SK-N-SH treated with all-trans-retinoic acid at 6 μM for 48 hours (cell line): ENCODE measurements around the gene RNH1.

Experiments
- ATAC-seq: fragments of 200-7000 bp; cut with Tn5 transposase; 3 replicates; pipeline ENCODE4 v1.9.1; 2020; ENCODE audit warnings: mild to moderate bottlenecking, moderate library complexity
- ARNTL ChIP-seq: fragments of 450-650 bp; formaldehyde crosslinking; IDR thresholded peaks from 2 replicates; pipeline ENCODE4 v1.5.0; 2020; ENCODE audit warnings: low read depth, mild to moderate bottlenecking, moderate library complexity, borderline replicate concordance
- CSDC2 ChIP-seq: fragments of 250-450 bp; sonication (Bioruptor Pico); IDR thresholded peaks from 2 replicates; pipeline ENCODE4 v1.5.0; 2020; ENCODE audit warnings: mild to moderate bottlenecking, moderate library complexity
- ESRRG ChIP-seq: fragments of 250-450 bp; sonication (Bioruptor Pico); IDR thresholded peaks from 2 replicates; pipeline ENCODE4 v1.6.1; 2021; ENCODE audit warnings: mild to moderate bottlenecking
- ISL1 ChIP-seq: fragments of 250-450 bp; sonication (Bioruptor Pico); IDR thresholded peaks from 2 replicates; pipeline ENCODE4 v2.1.2; 2022; ENCODE audit warnings: mild to moderate bottlenecking, moderate library complexity
- PPARA ChIP-seq: fragments of 250-450 bp; sonication (Bioruptor Pico); IDR thresholded peaks from 2 replicates; pipeline ENCODE4 v1.5.0; 2020; ENCODE audit warnings: mild to moderate bottlenecking, borderline replicate concordance
- SNAI2 ChIP-seq: fragments of 250-450 bp; sonication (Bioruptor Pico); IDR thresholded peaks from 2 replicates; pipeline ENCODE4 v1.5.0; 2020; ENCODE audit warnings: mild to moderate bottlenecking, moderate library complexity
- TOX ChIP-seq: fragments of 250-450 bp; sonication (Bioruptor Pico); IDR thresholded peaks from 2 replicates; pipeline ENCODE4 v1.8.0; 2021; ENCODE audit warnings: mild to moderate bottlenecking, moderate library complexity, borderline replicate concordance
- ZFP30 ChIP-seq: fragments of 450-650 bp; formaldehyde crosslinking; IDR thresholded peaks from 2 replicates; pipeline ENCODE4 v1.5.0; 2022; ENCODE audit warnings: mild to moderate bottlenecking, moderate library complexity
- ZNF565 ChIP-seq: fragments of 450-650 bp; formaldehyde crosslinking; conservative IDR thresholded peaks from 2 replicates; pipeline ENCODE4 v1.5.0; 2020; ENCODE audit warnings: low read depth, mild to moderate bottlenecking, moderate library complexity
- ZNF70 ChIP-seq: fragments of 450-650 bp; formaldehyde crosslinking; IDR thresholded peaks from 2 replicates; pipeline ENCODE4 v1.5.0; 2020; ENCODE audit warnings: mild to moderate bottlenecking, moderate library complexity
- ZNF8 ChIP-seq: fragments of 450-650 bp; formaldehyde crosslinking; IDR thresholded peaks from 2 replicates; pipeline ENCODE4 v1.5.0; 2020; ENCODE audit warnings: mild to moderate bottlenecking, moderate library complexity
- TF ChIP-seq, protein P1 (sequence below): fragments of 250-450 bp; sonication (Bioruptor Pico); IDR thresholded peaks from 2 replicates; pipeline ENCODE4 v1.8.0; 2020; ENCODE audit warnings: mild to moderate bottlenecking, moderate library complexity, borderline replicate concordance
- TF ChIP-seq, protein P2 (sequence below): fragments of 250-450 bp; sonication (Bioruptor Pico); IDR thresholded peaks from 2 replicates; pipeline ENCODE4 v1.8.0; 2021; ENCODE audit warnings: low read depth, mild to moderate bottlenecking, moderate library complexity, borderline replicate concordance
- TF ChIP-seq, protein P3 (sequence below): fragments of 250-450 bp; sonication (Bioruptor Pico); IDR thresholded peaks from 2 replicates; pipeline ENCODE4 v1.5.0; 2020; ENCODE audit warnings: mild to moderate bottlenecking, moderate library complexity
- TF ChIP-seq, protein P4 (sequence below): fragments of 250-450 bp; sonication (Bioruptor Pico); IDR thresholded peaks from 2 replicates; pipeline ENCODE4 v1.5.1; 2020; ENCODE audit warnings: low read depth, mild to moderate bottlenecking, moderate library complexity

Gene RNH1

DNA sequence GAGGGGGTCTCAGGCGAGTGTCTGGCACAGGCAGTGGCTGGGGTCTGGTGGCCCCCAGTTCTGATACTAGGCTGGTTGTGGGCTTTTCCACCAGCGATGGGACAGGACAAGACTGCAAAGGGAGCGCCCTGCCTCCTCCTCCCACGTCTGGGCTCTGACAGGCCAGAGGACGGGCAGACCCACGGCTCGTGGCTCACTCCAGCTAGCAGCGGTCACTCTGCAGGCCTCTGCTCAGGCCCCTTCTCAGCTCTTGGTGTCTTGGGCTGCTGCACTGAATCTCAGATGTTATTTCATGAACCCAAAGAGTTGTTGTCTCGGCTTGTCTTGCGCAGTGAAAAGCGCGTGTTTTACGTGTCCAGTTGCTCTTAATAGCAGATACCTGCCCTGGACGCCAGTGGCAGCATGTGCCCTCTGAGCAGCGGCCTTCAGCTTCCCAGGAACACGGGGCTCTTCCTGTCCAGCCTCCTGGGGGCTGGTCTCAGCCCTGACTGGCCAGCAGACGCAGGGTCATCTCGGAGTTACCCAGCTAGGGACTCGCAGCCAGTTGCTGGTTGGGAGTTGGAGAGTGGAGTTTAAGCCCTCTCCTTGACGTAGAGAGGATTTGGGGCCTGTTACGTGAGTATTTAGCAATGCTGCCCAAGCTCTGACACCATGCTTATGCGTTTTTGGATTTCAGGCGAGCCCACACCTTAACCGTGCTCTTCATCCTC, 47.4 kb downstream of the RNH1 start:
- TF ChIP-seq ARNTL (CRISPR knock-in tag) (no peak), ZFP30 (CRISPR knock-in tag) (no peak)
- no peak for ATAC-seq

DNA sequence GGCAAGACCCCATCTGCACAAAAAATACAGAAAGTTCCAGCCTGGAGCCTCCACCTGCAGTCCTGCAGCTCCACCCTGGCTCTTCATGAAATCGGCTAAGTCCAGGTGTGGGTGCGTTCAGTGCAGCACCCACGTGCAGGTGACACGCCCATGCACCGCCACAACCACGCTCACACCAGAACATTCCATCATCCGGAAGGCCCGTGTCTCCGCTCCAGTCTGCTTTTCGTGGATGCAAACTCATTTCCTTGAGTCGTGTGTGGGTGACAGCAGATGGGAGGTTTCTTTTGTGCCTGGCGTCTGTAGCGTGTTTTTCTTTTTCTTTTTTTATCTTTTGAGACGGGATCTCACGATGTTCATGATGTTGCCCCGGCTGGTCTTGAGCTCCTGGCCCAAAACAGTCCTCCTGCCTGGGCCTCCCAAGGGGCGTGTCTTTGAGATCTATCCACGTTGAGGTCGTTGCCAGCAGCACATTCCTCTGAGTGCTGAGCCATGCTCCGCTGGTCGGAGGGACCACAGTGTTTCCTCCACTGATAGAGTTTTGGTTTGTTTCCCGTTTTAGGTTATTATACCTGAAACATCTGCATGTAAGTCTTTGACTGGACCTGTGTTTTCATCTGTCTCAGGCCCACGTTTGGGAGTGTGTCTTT, 49.8 kb downstream of the RNH1 start:
- TF ChIP-seq ZNF70 (no peak), CSDC2 (CRISPR knock-in tag) (no peak), ARNTL (CRISPR knock-in tag) (no peak), ZFP30 (CRISPR knock-in tag) (no peak), PPARA (CRISPR knock-in tag) (no peak)
- TF ChIP-seq, protein P1, sequence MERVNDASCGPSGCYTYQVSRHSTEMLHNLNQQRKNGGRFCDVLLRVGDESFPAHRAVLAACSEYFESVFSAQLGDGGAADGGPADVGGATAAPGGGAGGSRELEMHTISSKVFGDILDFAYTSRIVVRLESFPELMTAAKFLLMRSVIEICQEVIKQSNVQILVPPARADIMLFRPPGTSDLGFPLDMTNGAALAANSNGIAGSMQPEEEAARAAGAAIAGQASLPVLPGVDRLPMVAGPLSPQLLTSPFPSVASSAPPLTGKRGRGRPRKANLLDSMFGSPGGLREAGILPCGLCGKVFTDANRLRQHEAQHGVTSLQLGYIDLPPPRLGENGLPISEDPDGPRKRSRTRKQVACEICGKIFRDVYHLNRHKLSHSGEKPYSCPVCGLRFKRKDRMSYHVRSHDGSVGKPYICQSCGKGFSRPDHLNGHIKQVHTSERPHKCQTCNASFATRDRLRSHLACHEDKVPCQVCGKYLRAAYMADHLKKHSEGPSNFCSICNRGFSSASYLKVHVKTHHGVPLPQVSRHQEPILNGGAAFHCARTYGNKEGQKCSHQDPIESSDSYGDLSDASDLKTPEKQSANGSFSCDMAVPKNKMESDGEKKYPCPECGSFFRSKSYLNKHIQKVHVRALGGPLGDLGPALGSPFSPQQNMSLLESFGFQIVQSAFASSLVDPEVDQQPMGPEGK (CRISPR knock-in tag) = no peak
- TF ChIP-seq, protein P2, sequence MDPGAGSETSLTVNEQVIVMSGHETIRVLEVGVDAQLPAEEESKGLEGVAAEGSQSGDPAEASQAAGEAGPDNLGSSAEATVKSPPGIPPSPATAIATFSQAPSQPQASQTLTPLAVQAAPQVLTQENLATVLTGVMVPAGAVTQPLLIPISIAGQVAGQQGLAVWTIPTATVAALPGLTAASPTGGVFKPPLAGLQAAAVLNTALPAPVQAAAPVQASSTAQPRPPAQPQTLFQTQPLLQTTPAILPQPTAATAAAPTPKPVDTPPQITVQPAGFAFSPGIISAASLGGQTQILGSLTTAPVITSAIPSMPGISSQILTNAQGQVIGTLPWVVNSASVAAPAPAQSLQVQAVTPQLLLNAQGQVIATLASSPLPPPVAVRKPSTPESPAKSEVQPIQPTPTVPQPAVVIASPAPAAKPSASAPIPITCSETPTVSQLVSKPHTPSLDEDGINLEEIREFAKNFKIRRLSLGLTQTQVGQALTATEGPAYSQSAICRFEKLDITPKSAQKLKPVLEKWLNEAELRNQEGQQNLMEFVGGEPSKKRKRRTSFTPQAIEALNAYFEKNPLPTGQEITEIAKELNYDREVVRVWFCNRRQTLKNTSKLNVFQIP (CRISPR knock-in tag) = no peak
- TF ChIP-seq, protein P3, sequence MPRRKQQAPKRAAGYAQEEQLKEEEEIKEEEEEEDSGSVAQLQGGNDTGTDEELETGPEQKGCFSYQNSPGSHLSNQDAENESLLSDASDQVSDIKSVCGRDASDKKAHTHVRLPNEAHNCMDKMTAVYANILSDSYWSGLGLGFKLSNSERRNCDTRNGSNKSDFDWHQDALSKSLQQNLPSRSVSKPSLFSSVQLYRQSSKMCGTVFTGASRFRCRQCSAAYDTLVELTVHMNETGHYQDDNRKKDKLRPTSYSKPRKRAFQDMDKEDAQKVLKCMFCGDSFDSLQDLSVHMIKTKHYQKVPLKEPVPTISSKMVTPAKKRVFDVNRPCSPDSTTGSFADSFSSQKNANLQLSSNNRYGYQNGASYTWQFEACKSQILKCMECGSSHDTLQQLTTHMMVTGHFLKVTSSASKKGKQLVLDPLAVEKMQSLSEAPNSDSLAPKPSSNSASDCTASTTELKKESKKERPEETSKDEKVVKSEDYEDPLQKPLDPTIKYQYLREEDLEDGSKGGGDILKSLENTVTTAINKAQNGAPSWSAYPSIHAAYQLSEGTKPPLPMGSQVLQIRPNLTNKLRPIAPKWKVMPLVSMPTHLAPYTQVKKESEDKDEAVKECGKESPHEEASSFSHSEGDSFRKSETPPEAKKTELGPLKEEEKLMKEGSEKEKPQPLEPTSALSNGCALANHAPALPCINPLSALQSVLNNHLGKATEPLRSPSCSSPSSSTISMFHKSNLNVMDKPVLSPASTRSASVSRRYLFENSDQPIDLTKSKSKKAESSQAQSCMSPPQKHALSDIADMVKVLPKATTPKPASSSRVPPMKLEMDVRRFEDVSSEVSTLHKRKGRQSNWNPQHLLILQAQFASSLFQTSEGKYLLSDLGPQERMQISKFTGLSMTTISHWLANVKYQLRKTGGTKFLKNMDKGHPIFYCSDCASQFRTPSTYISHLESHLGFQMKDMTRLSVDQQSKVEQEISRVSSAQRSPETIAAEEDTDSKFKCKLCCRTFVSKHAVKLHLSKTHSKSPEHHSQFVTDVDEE = no peak
- TF ChIP-seq, protein P4, sequence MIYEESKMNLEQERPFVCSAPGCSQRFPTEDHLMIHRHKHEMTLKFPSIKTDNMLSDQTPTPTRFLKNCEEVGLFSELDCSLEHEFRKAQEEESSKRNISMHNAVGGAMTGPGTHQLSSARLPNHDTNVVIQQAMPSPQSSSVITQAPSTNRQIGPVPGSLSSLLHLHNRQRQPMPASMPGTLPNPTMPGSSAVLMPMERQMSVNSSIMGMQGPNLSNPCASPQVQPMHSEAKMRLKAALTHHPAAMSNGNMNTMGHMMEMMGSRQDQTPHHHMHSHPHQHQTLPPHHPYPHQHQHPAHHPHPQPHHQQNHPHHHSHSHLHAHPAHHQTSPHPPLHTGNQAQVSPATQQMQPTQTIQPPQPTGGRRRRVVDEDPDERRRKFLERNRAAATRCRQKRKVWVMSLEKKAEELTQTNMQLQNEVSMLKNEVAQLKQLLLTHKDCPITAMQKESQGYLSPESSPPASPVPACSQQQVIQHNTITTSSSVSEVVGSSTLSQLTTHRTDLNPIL (CRISPR knock-in tag) = no peak
- no peak for ATAC-seq

DNA sequence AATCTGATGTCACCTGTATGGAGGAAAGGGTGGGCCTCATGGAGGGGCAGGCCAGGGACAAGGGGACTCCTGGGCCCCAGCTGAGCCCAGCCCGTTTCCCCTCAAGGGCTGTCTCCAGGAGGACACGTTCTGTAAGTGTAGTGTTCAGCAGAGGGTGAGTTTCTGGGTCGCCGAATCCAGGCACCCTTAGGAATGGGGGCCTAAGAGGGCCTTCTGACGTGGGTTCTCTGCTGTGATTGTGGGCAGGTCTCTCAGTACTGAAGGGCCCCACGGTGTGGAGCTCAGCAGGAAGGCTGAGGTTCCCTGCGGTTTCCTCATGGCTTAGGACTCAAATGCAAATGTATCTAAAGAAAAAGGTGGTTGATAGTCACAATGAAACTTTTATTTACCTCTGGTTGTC, 50.5 kb downstream of the RNH1 start:
- TF ChIP-seq TOX (CRISPR knock-in tag) = no peak
- TF ChIP-seq ZNF8 (CRISPR knock-in tag) = no peak
- no peak for TF ChIP-seq ZNF565 (CRISPR knock-in tag)
- TF ChIP-seq SNAI2 (CRISPR knock-in tag) = no peak
- TF ChIP-seq, protein P3 = no peak
- no peak for TF ChIP-seq ISL1 (CRISPR knock-in tag)
- ATAC-seq = no peak

DNA sequence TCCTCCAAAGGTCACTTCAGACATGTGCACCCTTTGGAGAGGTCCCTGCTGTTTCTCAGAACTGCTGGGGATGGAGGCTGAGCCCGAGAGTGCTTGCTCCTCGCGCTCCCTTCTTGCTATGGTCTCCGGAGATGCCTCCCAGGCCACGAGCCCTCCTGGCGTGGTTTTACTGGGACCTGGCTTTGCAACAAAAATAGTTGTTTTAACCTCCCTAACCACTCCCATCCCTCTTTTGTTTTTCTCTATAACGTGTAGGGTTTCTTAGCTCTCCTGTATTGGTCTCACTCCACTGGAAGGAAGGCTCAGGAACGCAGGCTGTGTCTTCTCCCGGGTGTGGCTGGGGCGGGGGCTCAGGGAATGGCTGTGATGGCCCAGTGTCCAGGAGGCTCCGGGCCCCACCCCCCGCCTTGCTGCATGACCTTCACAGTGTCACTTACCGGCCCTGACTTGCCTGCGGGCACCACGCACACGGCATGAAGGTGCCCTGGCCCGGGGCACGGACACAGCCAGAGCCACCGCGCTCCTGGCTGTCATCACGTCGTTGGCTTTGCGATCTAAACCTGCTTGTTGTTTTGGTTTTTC, 51.4 kb downstream of the RNH1 start:
- TF ChIP-seq, protein P1 (CRISPR knock-in tag) = no peak
- TF ChIP-seq ESRRG (CRISPR knock-in tag) = no peak
- TF ChIP-seq ZNF70 = no peak
- TF ChIP-seq, all 23 proteins: peak for 0
- no peak for ATAC-seq
